ENCODE data around the gene MTERF1. TPM values are rescaled to one million over a fixed set of nuclear protein-coding genes. Genes with fewer than 3 reads are reported as not detected.

MTERF1 gene, protein sequence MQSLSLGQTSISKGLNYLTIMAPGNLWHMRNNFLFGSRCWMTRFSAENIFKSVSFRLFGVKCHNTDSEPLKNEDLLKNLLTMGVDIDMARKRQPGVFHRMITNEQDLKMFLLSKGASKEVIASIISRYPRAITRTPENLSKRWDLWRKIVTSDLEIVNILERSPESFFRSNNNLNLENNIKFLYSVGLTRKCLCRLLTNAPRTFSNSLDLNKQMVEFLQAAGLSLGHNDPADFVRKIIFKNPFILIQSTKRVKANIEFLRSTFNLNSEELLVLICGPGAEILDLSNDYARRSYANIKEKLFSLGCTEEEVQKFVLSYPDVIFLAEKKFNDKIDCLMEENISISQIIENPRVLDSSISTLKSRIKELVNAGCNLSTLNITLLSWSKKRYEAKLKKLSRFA
- polyA plus RNA-seq = 10 to 100 TPM in 2 of 4 donors, 1 to 10 TPM in 2; 5.9 to 19.6 (median 10.4) TPM
- long read RNA-seq, donor 1, transcript MTERF1-201 (3 exons, 1,997 nt) = major isoform, 5 of 10 reads
- long read RNA-seq, donor 1, partial matches to known transcripts = 0 of 10 reads
- long read RNA-seq, donor 1, other reads (novel, unspliced or antisense) = 0 of 10 reads
- long read RNA-seq, donor 2, partial matches to known transcripts = 0 of 3 reads
- long read RNA-seq, donor 2, other reads (novel, unspliced or antisense) = 0 of 3 reads
- long read RNA-seq, donor 3, partial matches to known transcripts = 0 of 5 reads
- long read RNA-seq, donor 3, other reads (novel, unspliced or antisense) = 0 of 5 reads
- long read RNA-seq, donor 4 = 0 reads
- long read RNA-seq, donor 5, partial matches to known transcripts = 0 of 1 reads
- long read RNA-seq, donor 5, other reads (novel, unspliced or antisense) = 0 of 1 reads
- long read RNA-seq, donor 6, transcript MTERF1-201 (3 exons, 1,997 nt) = major isoform, 5 of 6 reads
- long read RNA-seq, donor 6, partial matches to known transcripts = 0 of 6 reads
- long read RNA-seq, donor 6, other reads (novel, unspliced or antisense) = 0 of 6 reads
- long read RNA-seq, donor 7, partial matches to known transcripts = 0 of 3 reads
- long read RNA-seq, donor 7, other reads (novel, unspliced or antisense) = 0 of 3 reads
- long read RNA-seq, donor 8 = 0 reads
- long read RNA-seq, donor 9, partial matches to known transcripts = 0 of 2 reads
- long read RNA-seq, donor 9, other reads (novel, unspliced or antisense) = 0 of 2 reads
- long read RNA-seq, donor 10, transcript MTERF1-201 (3 exons, 1,997 nt) = major isoform, 12 of 15 reads
- long read RNA-seq, donor 10, partial matches to known transcripts = 0 of 15 reads
- long read RNA-seq, donor 10, other reads (novel, unspliced or antisense) = 0 of 15 reads

DNA sequence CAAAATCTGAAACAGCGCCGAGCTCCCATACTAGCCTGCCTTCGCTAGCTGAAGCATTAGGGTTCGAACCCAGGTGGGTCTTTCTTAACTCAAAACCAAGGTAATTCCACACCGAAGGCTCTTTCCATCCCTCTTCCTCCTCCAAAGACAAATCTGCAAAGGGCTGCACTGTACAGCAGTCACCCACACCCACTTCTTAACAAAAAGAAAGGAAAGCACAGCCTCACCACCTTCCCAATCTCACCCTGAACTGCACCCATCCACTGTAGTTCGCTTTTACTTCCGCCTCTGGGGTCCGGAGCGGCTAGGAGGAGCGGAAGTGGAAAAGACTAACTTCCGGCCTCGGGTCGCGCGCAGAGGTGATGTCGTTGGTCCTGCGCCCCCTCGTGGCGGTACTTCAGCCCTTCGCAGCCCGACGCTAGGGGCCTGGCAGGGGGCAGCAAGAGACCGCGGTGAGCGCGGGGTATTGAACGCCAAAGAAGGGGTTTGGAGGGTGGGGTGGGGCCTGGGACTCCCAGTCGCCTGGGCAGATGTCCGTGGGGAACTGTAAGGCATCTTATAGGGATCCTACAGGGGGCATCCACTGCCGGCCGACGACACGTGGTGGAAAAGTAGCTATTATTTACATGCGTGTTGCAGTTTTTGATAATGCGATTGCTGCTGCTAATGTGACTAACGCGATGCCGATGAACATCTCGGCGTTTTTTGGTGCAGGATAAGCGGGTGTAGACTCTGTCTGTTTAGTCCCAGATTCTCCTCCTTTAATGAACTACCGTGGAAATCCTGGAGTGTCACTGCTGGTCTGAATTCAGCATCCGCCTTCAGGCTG, at the start of gene MTERF1:
Gene MTERF1 (minus strand): TSS at position 290 of the 829 bp plus-strand sequence. CDS start 619 bp downstream, outside the sequence.
- FAIRE-seq (no peak), DNase-seq (peak; percentile 92 to 97)
- Histone ChIP-seq H3K27ac (ENCODE audit: low read depth in 1 of 3, low read length in 2 of 3) (peak within 1 kb of the TSS; percentile 41 to 68 (median 42)), H3K9me3 (ENCODE audit: control insufficient read depth in 2 of 2, insufficient read depth in 1 of 2, low read depth in 1 of 2, low read length in 1 of 2) (peaks cover 0 to under 1% of the 10 kb centered on the region in 2 donors), H3K4me3 (ENCODE audit: low read depth in 1 of 3, low read length in 3 of 3) (peak within 1 kb of the TSS; percentile 73 to 94 (median 89)), H3K4me1 (ENCODE audit: control insufficient read depth in 3 of 3, insufficient read depth in 2 of 3, low read depth in 1 of 3, low read length in 2 of 3) (peaks cover 0 to 4% (median 1%) of the 10 kb centered on the region in 3 donors), H3K27me3 (ENCODE audit: control insufficient read depth in 3 of 3, insufficient read depth in 3 of 3, low read length in 3 of 3) (no peaks in the 10 kb centered on the region), H3K36me3 (ENCODE audit: control insufficient read depth in 3 of 3, insufficient read depth in 2 of 3, low read depth in 1 of 3, low read length in 3 of 3) (peaks cover 0 to 3% (median 0%) of the 10 kb centered on the region in 3 donors)
- 4% methylated on average over 42 to 43 of the region's 43 CpGs for WGBS, 3 donors

DNA sequence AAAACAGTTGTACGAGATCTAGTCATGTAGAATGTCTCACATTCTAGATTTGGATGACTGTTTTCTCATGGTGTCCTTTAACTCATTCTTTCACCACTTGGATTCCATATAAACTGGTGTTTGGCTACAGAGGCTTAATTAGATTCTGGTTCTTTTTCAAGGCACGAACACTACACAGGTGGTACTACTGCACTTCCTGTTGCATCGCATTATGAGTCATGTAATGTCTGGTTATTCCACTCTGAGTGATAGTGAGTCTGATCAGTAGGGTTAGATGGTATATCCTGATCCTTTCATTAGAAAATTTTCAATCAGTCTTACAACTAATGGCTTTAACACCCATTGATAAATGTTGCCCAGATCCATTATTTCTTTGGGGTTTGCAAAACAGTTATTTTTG, 49.0 kb upstream of the MTERF1 start:
- no peak overlapping the region for H3K4me3 ChIP-seq (ENCODE audit: low read depth in 1 of 3, low read length in 3 of 3)
- no peaks in the 10 kb centered on the region for H3K36me3 ChIP-seq (ENCODE audit: control insufficient read depth in 3 of 3, insufficient read depth in 2 of 3, low read depth in 1 of 3, low read length in 3 of 3)
- FAIRE-seq (no peak), DNase-seq (no peak)
- no peaks in the 10 kb centered on the region for H3K27me3 ChIP-seq (ENCODE audit: control insufficient read depth in 3 of 3, insufficient read depth in 3 of 3, low read length in 3 of 3)
- WGBS, 3 donors = 70 to 81% (median 70%) methylated on average over 3 of the region's 3 CpGs
- no peaks in the 10 kb centered on the region for H3K9me3 ChIP-seq (ENCODE audit: control insufficient read depth in 2 of 2, insufficient read depth in 1 of 2, low read depth in 1 of 2, low read length in 1 of 2)
- H3K27ac ChIP-seq (ENCODE audit: low read depth in 1 of 3, low read length in 2 of 3) = no peak overlapping the region
- H3K4me1 ChIP-seq (ENCODE audit: control insufficient read depth in 3 of 3, insufficient read depth in 2 of 3, low read depth in 1 of 3, low read length in 2 of 3) = no peaks in the 10 kb centered on the region

DNA sequence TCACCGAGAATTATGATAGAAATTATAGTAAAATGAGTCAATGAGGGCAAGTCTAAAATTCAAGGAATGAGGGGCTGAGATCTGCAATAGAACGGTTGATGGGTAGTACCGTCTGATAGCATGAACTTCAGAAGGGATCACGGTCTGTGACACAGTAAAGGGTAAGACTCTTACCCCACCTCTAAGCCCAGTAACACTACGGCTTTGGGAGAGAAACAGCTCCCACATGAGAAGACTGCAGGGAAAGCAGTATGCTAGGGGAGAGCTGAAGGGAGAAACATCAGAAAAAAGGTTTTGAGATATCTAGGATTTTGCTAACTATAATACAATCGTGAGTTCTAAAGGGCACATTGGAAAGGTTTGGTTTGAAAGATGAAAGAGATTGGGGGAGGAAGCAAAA, 47.4 kb upstream of the MTERF1 start:
- Histone ChIP-seq H3K36me3 (ENCODE audit: control insufficient read depth in 3 of 3, insufficient read depth in 2 of 3, low read depth in 1 of 3, low read length in 3 of 3) (no peaks in the 10 kb centered on the region), H3K4me1 (ENCODE audit: control insufficient read depth in 3 of 3, insufficient read depth in 2 of 3, low read depth in 1 of 3, low read length in 2 of 3) (no peaks in the 10 kb centered on the region), H3K9me3 (ENCODE audit: control insufficient read depth in 2 of 2, insufficient read depth in 1 of 2, low read depth in 1 of 2, low read length in 1 of 2) (no peaks in the 10 kb centered on the region), H3K27ac (ENCODE audit: low read depth in 1 of 3, low read length in 2 of 3) (no peak overlapping the region), H3K27me3 (ENCODE audit: control insufficient read depth in 3 of 3, insufficient read depth in 3 of 3, low read length in 3 of 3) (no peaks in the 10 kb centered on the region), H3K4me3 (ENCODE audit: low read depth in 1 of 3, low read length in 3 of 3) (no peak overlapping the region)
- 75 to 82% (median 75%) methylated on average over 6 of the region's 6 CpGs for WGBS, 3 donors
- FAIRE-seq (no peak), DNase-seq (no peak)

DNA sequence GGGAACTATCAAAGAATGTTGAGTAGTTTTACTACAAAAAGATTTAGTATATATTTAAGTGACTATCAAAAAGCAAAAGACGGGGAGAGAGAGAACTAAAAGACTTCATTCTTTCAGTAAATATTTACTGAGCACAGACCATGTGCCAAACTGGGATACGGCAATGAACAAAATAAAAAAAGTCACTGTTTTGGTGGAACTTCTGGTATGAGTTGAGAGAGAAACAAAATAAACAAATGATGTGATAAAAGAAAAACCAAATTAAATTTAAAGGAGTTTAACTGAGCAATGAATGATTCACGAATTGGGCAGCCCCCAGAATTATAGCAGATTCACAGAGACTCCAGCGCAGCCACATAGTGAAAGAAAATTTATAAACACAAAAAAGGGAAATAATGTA, 42.4 kb upstream of the MTERF1 start:
- FAIRE-seq (no peak), DNase-seq (no peak)
- Histone ChIP-seq H3K27me3 (ENCODE audit: control insufficient read depth in 3 of 3, insufficient read depth in 3 of 3, low read length in 3 of 3) (no peaks in the 10 kb centered on the region), H3K27ac (ENCODE audit: low read depth in 1 of 3, low read length in 2 of 3) (no peak overlapping the region), H3K9me3 (ENCODE audit: control insufficient read depth in 2 of 2, insufficient read depth in 1 of 2, low read depth in 1 of 2, low read length in 1 of 2) (no peaks in the 10 kb centered on the region), H3K4me1 (ENCODE audit: control insufficient read depth in 3 of 3, insufficient read depth in 2 of 3, low read depth in 1 of 3, low read length in 2 of 3) (no peaks in the 10 kb centered on the region), H3K36me3 (ENCODE audit: control insufficient read depth in 3 of 3, insufficient read depth in 2 of 3, low read depth in 1 of 3, low read length in 3 of 3) (no peaks in the 10 kb centered on the region), H3K4me3 (ENCODE audit: low read depth in 1 of 3, low read length in 3 of 3) (no peak overlapping the region)
- 54 to 64% (median 56%) methylated on average over 4 of the region's 4 CpGs for WGBS, 3 donors

DNA sequence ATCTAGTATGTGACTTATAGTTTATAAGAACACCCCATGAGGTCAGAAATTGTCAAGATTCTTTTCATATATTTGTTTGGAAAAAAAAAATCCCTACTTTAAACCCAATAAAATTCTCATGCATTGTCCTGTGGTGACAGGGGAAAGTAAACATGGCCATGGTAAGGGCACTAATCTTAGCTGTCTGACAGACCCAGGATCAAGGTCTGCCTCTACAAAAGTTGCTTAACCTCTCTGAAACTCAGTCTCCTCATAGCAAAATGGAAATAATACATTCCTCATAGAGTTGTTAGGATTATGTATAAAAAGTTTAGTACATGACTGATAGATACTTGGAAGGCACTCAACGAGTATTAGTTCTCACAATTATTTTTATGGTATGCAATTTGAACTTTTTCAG, 37.9 kb upstream of the MTERF1 start:
- DNase-seq (no peak), FAIRE-seq (no peak)
- no peaks in the 10 kb centered on the region for H3K27me3 ChIP-seq (ENCODE audit: control insufficient read depth in 3 of 3, insufficient read depth in 3 of 3, low read length in 3 of 3)
- 48 to 54% (median 53%) methylated on average over 1 of the region's 1 CpG for WGBS, 3 donors
- H3K27ac ChIP-seq (ENCODE audit: low read depth in 1 of 3, low read length in 2 of 3) = no peak overlapping the region
- H3K36me3 ChIP-seq (ENCODE audit: control insufficient read depth in 3 of 3, insufficient read depth in 2 of 3, low read depth in 1 of 3, low read length in 3 of 3) = no peaks in the 10 kb centered on the region
- H3K9me3 ChIP-seq (ENCODE audit: control insufficient read depth in 2 of 2, insufficient read depth in 1 of 2, low read depth in 1 of 2, low read length in 1 of 2) = no peaks in the 10 kb centered on the region
- no peaks in the 10 kb centered on the region for H3K4me1 ChIP-seq (ENCODE audit: control insufficient read depth in 3 of 3, insufficient read depth in 2 of 3, low read depth in 1 of 3, low read length in 2 of 3)
- no peak overlapping the region for H3K4me3 ChIP-seq (ENCODE audit: low read depth in 1 of 3, low read length in 3 of 3)

DNA sequence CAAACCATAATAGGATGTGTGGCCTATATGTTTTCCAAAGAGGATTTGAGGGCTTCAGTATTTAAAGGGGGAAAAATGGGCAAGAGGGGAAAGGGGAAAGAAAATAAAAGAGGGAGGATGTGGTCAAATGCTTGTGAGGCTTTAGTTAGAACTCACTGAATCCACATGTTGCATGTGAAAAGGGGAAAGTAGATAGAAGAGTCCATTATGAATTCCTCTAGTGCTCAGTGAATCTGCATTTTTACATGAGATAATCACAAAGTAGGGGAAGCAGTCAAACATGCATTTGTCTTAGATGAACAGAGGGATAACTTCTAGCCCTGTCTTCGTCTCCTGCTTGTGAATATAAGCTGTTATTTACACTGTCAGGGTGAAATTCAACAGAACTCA, 35.5 kb upstream of the MTERF1 start:
- DNase-seq (no peak), FAIRE-seq (no peak)
- WGBS, 3 donors = 78 to 88% (median 81%) methylated on average over 1 of the region's 1 CpG
- no peak overlapping the region for H3K27ac ChIP-seq (ENCODE audit: low read depth in 1 of 3, low read length in 2 of 3)
- H3K4me3 ChIP-seq (ENCODE audit: low read depth in 1 of 3, low read length in 3 of 3) = no peak overlapping the region
- H3K4me1 ChIP-seq (ENCODE audit: control insufficient read depth in 3 of 3, insufficient read depth in 2 of 3, low read depth in 1 of 3, low read length in 2 of 3) = no peaks in the 10 kb centered on the region
- no peaks in the 10 kb centered on the region for H3K27me3 ChIP-seq (ENCODE audit: control insufficient read depth in 3 of 3, insufficient read depth in 3 of 3, low read length in 3 of 3)
- H3K9me3 ChIP-seq (ENCODE audit: control insufficient read depth in 2 of 2, insufficient read depth in 1 of 2, low read depth in 1 of 2, low read length in 1 of 2) = no peaks in the 10 kb centered on the region
- H3K36me3 ChIP-seq (ENCODE audit: control insufficient read depth in 3 of 3, insufficient read depth in 2 of 3, low read depth in 1 of 3, low read length in 3 of 3) = no peaks in the 10 kb centered on the region

DNA sequence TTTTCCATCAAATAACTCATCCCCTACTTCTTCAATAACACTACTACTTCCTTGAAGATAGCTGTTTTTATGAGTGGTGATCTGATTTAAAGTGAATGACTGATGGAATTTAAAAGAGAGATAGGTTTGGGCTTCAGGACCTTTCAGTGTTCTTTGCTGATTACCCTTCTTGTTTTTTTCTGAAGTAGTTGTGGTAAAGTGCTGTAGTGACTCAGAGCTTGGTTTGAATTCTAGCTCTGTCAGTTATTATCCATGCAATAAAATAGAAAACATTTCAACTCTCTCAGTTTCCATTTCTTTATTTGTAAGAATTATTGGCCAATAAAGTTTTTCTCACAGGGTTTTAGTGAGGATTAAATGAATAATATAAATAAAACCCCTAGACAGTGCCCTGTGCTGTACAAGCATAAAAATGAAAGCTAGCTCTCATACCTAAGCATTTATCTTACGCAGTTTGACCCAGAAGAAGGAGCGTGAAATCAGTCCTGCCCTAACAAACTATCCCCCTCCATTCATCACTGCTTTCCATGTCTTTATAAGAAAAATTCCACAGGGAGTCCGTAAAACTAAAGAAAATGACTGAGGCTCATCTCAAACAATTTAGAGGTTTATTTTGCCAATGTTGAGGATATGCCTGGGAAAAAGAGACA, 35.0 kb upstream of the MTERF1 start:
- no peaks in the 10 kb centered on the region for H3K9me3 ChIP-seq (ENCODE audit: control insufficient read depth in 2 of 2, insufficient read depth in 1 of 2, low read depth in 1 of 2, low read length in 1 of 2)
- no peak overlapping the region for H3K4me3 ChIP-seq (ENCODE audit: low read depth in 1 of 3, low read length in 3 of 3)
- FAIRE-seq (no peak), DNase-seq (no peak)
- H3K4me1 ChIP-seq (ENCODE audit: control insufficient read depth in 3 of 3, insufficient read depth in 2 of 3, low read depth in 1 of 3, low read length in 2 of 3) = no peaks in the 10 kb centered on the region
- 85 to 86% (median 85%) methylated on average over 3 of the region's 3 CpGs for WGBS, 3 donors
- no peaks in the 10 kb centered on the region for H3K36me3 ChIP-seq (ENCODE audit: control insufficient read depth in 3 of 3, insufficient read depth in 2 of 3, low read depth in 1 of 3, low read length in 3 of 3)
- no peak overlapping the region for H3K27ac ChIP-seq (ENCODE audit: low read depth in 1 of 3, low read length in 2 of 3)
- no peaks in the 10 kb centered on the region for H3K27me3 ChIP-seq (ENCODE audit: control insufficient read depth in 3 of 3, insufficient read depth in 3 of 3, low read length in 3 of 3)
